Dermis microvascular lymphatic vessel endothelial cell (primary cell): ENCODE results near the gene TUBGCP5. TPM values are rescaled to one million over a fixed set of nuclear protein-coding genes. Genes with fewer than 3 reads are reported as not detected.
"Not testable (repeated sequence)": the region's sequence is repeated elsewhere in the genome, so short reads cannot be mapped to it uniquely, and the experiment has no call there.

Source experiments
- DNase-seq, 2 donors: peaks; one replicate each; pipeline versions ENCODE4 v3.0.0 to v3.0.0-alpha.2; 2010; ENCODE audit warnings: low read depth in 2 of 2
- total RNA-seq: library from RNA; depleted of rRNA; stranded (reverse); fragments of >200 nt; gene quantifications from 2 replicates; pipeline ENCODE4 v1.2.1, GENCODE V29; 2014

The TUBGCP5 gene
- 11.9 and 12.6 TPM in 2 replicates for total RNA-seq

- peak; percentile 97 to 99 for DNase-seq
These were observed at the start of gene TUBGCP5 for GRCh38 chr15:23039143-23039916. Gene TUBGCP5 (minus strand): TSS chr15:23039569. CDS start chr15:23039543, 26 bp downstream.

- no peak for DNase-seq
These were observed 43.7 kb upstream of the TUBGCP5 start for GRCh38 chr15:23083115-23083514.

- not testable (repeated sequence) for DNase-seq
These were observed 42.8 kb upstream of the TUBGCP5 start for GRCh38 chr15:23081996-23082737.

- no peak for DNase-seq
These were observed 41.9 kb upstream of the TUBGCP5 start for GRCh38 chr15:23081271-23081670.

GRCh38 chr15:23079766-23080165 lies 40.4 kb upstream of the TUBGCP5 start:
- DNase-seq: no peak

- DNase-seq: no peak
These were observed 36.6 kb upstream of the TUBGCP5 start for GRCh38 chr15:23075927-23076326.

- DNase-seq: no peak
These were observed 35.3 kb upstream of the TUBGCP5 start for GRCh38 chr15:23074684-23075083.

- DNase-seq: no peak
These were observed 34.7 kb upstream of the TUBGCP5 start for GRCh38 chr15:23073890-23074646.

- no peak for DNase-seq
These were observed 33.3 kb upstream of the TUBGCP5 start for GRCh38 chr15:23072633-23073032.

- DNase-seq: no peak
These were observed 30.3 kb upstream of the TUBGCP5 start for GRCh38 chr15:23069496-23070166.

GRCh38 chr15:23067416-23067815 lies 28.0 kb upstream of the TUBGCP5 start:
- DNase-seq: no peak

GRCh38 chr15:23065836-23066235 lies 26.5 kb upstream of the TUBGCP5 start:
- DNase-seq: no peak

- DNase-seq: no peak
These were observed 24.8 kb upstream of the TUBGCP5 start for GRCh38 chr15:23064156-23064555.

GRCh38 chr15:23057707-23058106 lies 18.3 kb upstream of the TUBGCP5 start:
- DNase-seq: no peak

- no peak for DNase-seq
These were observed 15.9 kb upstream of the TUBGCP5 start for GRCh38 chr15:23055316-23055715.

GRCh38 chr15:23052522-23052921 lies 13.2 kb upstream of the TUBGCP5 start:
- no peak for DNase-seq

GRCh38 chr15:23050708-23051107 lies 11.3 kb upstream of the TUBGCP5 start:
- no peak for DNase-seq

- no peak for DNase-seq
These were observed 10.7 kb upstream of the TUBGCP5 start for GRCh38 chr15:23049984-23050628.

- DNase-seq: not testable (repeated sequence)
These were observed 9.4 kb upstream of the TUBGCP5 start for GRCh38 chr15:23048572-23049282.

- DNase-seq: not testable (repeated sequence)
These were observed 4.6 kb upstream of the TUBGCP5 start for GRCh38 chr15:23043987-23044386.
